SH-SY5Y (cell line): Measurements from ENCODE around the gene VPS13D.

Experiments
- GATA2 ChIP-seq: IDR thresholded peaks from 2 replicates; pipeline ENCODE4 v1.6.1; 2011; ENCODE audit warnings: mild to moderate bottlenecking, low read depth, low read length
- GATA3 ChIP-seq: IDR thresholded peaks from 2 replicates; pipeline ENCODE4 v1.6.1; 2011; ENCODE audit warnings: low read depth, mild to moderate bottlenecking, low read length, moderate library complexity

- TF ChIP-seq GATA3, result no peak
- TF ChIP-seq GATA2, result no peak
Measured at GRCh38 chr1:12290828-12291227, 61.0 kb downstream of the VPS13D start.
